ENCODE data around the gene PDLIM4.

DNA sequence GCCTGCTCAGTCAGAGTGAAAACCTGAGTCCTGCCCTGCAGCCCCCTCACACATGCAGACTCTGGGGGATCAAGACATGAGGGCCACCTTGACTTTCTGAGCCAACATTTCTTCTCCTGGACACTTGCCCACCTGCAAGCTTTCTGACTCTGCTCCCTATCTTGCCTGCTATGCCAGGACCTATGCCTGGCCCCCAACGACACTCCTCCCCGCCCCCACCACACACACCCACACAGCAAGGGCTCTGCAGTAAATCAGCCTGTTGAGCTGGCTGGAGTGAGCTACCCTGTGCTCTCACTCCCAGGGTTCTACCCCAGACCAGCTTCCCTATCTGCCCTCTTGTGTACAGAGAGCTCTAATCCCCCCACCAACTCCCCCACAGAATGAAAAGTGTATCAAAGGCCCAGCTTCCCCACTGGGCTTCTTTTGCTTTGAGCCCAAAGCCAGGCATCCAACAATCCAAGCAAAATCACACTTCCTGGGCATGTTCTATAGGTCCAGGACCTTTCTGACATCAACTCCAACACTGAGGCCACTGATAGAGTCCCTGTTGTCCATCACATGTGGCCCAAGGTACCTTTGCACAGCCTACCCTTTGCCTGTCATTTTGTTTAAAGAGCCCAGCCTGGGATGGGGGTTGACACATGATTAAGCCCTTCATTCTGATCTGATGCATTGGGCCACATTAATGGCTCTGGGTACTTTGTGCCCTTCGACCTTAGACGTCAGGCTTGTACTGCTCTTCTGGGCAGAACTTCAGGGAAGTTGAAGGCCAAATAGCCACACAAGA lies 7.2 kb downstream of the PDLIM4 start:
- TF ChIP-seq, protein P1, sequence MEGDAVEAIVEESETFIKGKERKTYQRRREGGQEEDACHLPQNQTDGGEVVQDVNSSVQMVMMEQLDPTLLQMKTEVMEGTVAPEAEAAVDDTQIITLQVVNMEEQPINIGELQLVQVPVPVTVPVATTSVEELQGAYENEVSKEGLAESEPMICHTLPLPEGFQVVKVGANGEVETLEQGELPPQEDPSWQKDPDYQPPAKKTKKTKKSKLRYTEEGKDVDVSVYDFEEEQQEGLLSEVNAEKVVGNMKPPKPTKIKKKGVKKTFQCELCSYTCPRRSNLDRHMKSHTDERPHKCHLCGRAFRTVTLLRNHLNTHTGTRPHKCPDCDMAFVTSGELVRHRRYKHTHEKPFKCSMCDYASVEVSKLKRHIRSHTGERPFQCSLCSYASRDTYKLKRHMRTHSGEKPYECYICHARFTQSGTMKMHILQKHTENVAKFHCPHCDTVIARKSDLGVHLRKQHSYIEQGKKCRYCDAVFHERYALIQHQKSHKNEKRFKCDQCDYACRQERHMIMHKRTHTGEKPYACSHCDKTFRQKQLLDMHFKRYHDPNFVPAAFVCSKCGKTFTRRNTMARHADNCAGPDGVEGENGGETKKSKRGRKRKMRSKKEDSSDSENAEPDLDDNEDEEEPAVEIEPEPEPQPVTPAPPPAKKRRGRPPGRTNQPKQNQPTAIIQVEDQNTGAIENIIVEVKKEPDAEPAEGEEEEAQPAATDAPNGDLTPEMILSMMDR (IDR thresholded peaks at IDR 0.05; ENCODE audit: low read depth, low read length, poor library complexity, severe bottlenecking): no peak
- TF ChIP-seq EZH2phosphoT487 (IDR thresholded peaks at IDR 0.05; ENCODE audit: borderline replicate concordance, low read length): no peak
